Hippocampal formation (tissue), 2 donors: ENCODE results near the gene RNU2-63P.
A peak's percentile ranks its signal among the peaks of the same experiment; 100 is the strongest.
"Not testable (repeated sequence)": the region's sequence is repeated elsewhere in the genome, so short reads cannot be mapped to it uniquely, and the experiment has no call there.

Experiments
- DNase-seq, 2 donors: peaks; one replicate each; lab custom pipeline; 2025; lab: John Stamatoyannopoulos, UW

The RNU2-63P gene

DNA sequence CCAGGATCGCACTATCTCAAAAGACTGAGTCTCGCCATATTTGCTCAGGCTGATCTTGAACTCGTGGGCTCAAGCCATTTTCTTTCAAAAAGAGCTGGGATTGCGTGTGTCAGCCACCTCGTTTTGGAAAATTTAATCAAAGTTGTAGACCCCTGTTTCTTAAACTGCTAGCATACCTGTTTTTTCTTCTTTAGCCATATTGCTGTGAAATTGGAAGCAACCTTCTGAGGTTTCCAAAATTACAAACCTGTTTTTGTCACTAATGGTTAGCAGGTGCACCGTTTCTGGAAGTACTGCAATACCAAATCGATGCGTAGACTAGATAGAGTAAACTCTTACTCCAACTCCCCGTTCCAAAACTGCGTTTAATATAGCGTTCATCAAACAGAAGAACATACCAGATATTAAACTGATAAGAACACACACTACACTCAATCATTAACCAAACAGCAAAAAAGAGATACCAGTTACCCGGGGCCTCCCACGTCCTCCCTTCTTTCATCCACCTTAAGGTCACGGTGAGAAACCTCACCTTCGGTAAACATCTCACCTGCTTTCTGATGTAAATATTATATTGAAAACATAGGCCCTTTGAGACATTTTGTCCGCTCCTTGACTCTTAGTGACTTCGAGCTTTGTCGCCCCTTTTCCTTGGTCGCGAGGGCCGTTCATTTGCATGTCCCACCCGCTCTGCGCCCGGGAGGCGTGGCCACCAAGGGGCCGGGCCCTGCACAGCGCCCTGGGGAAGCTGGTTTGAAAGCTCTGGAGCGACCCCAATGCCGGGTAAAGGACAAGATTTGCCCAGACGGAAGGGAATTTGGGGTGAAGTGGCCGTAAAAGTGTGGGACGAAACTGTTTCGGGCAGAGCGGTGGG, at the start of gene RNU2-63P:
Gene RNU2-63P, minus strand, starts transcription at position 462 of the 874 bp plus-strand sequence.
- DNase-seq, result peak; percentile 72 to 73

DNA sequence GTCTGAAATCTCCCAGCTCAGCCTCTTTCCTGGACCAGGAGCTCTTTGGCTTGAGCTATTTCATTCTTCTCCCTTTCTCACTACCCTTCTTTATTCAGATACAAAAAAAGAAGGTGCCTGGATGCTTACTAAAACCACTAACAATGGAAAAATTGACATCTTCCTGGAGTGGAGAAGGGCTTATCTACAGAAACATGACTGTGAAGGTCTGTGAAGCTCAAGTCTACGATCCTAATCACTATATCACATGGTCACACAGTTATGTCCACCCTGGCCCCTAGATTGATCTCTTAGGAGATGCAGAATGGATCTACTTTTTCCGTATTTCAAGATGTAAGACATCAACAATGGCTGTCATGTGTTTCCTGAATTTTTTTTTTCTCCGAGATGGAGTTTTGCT, 44.9 kb upstream of the RNU2-63P start:
- DNase-seq, result no peak

DNA sequence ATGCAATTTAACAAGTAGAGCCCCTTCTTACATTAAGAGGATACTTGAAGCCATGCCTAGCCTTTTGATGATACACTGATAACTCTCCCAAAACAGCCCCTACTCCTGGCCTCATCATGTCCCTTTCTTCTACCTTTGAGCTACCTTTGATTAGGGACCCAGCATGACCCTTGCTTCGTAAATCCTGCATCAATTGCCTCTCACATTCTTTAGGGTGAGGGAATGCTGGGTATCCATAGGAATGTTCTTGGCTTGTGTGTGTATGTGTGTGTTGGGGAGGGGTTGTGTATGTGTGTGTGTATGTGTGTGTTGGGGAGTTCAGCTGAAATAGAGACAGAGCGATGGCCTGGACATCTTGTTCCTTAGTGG, 44.5 kb upstream of the RNU2-63P start:
- no peak for DNase-seq

DNA sequence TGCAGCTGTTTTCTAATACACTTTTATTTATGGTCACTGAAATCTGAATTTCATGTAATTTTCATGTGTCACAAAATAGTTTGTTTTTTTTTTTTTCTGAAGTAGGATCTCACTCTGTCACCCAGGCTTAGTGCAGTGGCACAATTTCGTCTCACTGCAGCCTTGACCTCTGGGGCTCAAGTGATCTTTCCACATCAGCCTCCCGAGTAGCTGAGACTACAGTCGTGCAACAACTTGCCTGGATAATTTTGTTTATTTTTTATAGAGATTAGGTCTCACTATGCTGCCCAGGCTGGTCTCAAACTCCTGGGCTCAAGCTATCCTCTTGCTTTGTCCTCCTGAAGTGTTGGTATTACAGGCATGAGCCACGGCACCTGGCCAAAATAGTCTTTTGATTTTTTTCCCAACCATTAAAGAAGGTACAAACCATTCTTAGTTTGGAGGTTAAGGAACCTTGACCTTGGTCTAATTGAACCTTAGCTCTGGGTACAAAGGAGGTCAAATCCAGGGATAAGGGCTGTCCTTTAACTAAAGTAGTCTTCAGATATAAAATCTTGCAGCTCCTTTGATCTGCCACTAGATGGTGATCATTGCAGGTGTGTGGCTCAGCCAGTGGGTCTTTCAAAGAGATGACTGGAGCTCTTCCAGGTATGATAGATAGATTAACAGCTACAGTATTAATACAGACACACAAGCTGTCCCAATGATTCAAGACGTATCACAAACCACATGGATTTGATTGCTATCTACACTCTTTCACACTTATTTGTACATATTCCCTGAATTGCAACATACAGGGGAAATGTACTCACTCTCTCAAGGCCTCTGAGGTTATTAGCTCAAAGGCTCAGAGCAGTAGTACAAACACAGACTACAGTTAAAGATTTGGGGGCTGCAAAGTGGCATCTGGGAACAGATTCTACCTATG, 43.9 kb upstream of the RNU2-63P start:
- DNase-seq, result peak; percentile 34 to 82

DNA sequence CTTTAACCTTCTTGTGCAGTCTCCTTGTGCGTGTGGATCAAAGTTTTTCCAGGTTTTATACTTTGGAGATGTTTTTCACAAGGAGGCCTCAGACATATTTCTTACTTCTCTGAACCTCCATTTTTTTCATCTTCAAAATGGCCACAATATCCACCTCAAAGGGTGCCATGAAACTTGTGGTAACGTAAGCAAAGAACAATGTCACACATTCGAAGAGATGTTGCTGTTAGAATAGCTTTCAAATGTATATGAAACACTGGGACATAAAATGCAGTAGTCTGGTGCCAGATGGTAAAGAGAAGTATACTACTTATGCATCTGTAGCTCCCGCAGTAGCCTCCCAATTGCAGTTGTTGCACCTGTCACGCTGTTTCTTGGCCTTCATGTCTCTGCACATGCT, 41.8 kb upstream of the RNU2-63P start:
- DNase-seq, result no peak

DNA sequence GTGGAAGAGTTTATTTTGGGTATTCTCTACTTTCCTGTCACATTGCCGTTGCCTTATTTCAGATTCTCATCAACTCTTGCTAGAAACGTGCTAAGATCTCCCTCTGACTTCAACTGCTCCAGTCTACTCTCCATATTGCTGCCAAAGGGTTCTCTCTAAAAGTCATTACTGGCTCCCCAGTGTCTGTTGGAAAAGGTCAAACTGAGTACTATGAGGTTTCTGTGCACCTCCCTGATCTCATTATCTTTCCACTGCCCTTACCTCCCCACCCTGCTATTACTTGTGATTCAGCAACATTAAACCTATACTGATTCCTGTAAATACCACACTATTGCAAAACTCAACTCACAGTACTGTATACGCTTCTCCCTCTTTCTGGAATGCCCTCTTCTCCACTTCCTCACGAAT, 41.1 kb upstream of the RNU2-63P start:
- DNase-seq, result no peak

DNA sequence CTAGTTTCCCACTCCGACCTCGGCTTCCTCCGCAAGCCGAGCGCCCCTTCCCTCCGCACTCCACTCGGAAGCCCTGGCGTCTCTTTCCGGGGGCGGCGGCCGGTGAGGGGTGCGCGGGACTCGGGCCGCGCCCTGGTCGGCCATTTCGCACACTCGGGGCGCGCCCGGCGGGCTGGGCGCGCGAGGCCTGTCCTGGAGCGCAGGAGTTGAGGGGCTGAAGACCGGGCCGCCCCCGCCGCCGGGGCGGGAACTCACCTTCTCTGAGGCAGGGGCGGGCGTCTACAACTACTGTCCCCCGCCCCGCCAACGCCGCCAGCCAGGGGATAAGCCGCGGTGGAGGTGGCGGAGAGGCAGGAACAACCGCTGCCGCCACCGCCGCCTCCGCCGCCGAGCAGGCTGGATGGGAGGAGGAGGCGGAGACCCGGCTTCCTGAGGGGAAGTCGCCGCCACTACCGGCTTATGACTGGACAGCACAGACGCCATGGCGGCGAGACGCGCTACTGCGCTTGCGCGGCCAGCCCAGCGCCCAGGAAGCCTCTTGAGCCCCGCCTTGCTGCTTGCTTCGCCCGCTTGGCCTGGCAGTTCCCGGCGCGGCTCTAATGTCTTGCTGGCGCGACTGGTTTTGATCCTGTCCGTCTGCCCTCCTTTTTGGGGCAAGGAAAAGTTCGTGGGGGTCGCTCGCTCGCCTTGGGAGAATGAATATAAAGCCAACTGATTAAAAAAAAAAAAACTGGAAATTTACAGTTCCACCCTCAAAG, 39.2 kb upstream of the RNU2-63P start, which contains the start of gene KRCC1:
Gene KRCC1, minus strand, starts transcription at position 413 of the 758 bp plus-strand sequence. CDS start 27,220 bp downstream, outside the sequence.
- DNase-seq, result peak; percentile 93 to 94

DNA sequence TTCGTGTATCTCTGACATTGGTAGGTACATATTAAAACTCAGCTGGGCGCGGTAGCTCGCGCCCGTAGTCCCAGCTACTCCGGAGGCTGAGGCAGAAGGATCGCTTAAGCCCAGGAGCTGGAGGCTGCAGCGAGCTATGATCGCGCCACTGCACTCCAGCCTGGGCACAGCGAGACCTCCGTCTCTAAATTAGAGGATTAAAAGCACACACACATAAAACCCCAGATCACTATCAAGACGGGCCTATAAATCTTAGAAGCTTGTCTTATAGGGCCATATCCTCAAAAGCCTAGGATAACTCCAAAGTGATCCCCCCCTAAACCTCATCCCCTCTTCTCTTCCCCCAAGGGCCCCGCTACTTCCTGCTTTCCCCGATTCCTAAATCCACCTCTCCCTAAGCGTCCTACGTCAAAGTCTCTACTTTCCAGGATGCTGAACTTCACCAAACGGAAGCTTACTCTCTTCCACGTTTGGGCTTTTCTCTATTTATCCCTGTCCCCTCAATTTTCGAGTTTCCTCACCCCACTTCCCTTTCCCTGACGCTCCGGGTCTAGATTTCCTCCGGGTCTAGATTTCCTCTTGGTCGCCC, 38.5 kb upstream of the RNU2-63P start:
- no peak for DNase-seq

DNA sequence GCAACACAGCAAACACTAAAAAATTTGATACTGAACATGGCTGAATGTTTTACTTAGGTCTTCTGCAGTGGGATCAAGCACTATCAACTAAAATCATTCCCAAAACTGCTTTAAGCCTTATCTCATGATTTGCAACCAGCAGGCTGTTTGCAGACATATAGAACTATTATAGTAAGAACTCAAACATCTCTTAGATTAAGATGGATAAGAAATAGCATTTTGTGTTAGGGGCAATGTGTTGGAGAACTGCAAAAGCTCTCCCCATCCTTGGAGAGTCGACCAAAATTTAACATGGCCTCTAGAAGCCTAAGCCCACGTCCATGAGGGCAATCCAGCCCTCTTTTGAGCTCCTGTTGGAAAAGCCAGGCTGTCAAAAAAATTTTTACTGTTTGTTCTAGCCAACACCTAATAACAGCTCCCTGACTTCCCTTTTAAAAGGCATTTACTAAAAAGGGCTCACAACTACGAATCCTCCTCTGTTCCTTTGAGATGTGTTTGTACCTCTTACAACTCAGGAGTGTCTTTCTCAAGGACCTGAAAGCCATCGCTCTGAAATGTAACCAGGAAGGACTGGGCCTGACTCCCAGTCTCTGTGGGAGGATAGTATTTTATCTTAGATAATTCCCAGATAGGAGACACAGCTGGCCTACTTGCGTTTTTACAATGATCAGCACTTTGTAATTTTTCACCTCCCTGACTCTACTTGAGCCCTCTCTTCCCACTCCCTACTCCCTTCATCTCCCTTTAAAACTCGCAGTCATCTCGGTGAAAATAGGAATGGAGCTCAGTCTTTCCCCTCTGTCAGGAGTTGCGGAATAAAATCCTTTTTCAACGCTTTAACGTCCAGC, 37.8 kb upstream of the RNU2-63P start:
- no peak for DNase-seq

DNA sequence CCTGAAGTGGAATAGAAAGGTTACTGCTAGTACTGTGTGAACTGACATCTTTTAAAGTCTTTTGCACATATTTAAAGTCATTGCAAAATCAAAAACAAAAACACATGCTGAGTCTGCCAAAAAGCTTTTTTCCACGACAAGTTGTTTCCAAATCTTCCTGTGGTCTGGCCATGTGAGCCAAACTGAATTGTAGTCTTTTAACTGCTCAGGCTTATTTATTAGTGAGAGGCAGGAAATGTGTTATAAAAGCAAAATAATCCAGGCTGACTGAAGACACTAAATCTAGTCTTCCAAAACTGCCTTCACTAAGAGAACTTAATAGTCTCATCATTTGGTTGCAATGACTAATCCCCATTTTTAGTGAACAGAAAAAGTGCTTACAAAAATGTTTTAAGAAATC, 36.9 kb upstream of the RNU2-63P start:
- no peak for DNase-seq

DNA sequence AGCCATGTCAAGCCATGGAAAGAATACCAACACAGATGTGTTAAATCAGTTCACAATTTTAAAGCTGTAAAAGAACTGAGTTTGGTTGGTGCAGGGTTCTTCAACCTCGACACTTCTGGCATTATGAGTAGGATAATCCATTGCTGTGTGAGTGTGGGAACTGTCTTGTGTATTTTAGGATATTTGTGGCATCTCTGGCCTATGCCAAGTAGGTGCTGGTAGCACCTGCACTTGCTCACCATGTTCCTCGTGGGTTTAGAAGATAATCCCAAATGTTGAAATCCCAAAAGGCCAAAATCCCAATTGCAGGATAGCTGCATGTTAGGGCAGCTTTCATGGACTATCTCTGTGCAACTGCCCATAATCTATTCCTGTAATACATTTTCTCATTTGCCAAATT, 35.4 kb upstream of the RNU2-63P start:
- DNase-seq, result no peak

DNA sequence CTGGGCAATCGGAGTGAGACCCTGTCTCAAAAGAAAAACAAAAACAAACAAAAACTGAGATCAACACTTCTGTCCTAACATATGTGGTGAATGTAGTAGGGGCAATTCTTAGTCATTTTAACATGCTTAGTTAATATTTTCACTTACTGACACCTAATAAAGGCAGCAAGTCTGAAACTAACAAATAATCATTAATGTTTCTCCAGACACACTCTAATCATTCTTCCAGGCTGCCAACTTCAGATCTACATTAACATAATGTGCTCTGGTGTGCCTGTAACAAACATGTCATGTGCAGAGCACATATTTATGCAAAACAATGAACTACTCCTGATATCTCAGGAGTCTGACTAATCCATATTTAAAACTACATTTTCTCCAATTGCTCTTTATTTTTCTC, 33.3 kb upstream of the RNU2-63P start:
- DNase-seq, result no peak

DNA sequence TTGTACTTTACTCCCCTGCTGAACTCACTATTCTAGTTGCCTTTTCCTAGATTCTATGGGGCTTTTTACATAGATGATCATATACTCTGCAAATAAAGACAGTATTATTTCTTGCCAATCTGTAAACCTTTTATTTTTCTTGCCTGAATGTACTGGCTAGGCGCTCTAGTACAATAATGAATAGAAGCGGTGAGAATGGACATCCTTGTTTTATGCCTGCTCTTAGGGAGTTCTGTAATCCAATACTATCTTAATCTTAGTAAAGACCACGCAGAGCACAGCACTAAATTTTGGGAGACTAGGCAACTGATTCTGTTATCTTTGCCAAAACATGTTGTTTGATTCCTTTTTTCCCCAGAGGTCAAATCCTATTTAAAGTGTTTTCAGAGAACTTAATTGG, 32.2 kb upstream of the RNU2-63P start:
- no peak for DNase-seq

DNA sequence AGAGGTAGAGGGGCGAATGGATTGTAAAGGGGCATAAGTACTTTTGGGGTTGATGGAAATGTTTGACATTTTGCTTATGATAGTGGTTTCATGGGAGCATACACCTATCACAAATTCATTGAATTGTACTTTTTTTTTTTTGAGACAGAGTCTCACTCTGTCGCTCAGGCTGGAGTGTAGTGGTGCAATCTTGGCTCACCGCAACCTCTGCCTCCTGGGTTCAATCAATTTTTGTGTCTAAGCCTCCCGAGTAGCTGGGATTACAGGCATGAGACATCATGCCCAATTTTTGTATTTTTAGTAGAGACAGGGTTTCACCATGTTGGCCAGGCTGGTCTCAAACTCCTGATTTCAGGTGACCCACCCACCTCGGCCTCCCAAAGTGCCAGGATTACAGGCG, 29.2 kb upstream of the RNU2-63P start:
- not testable (repeated sequence) for DNase-seq

DNA sequence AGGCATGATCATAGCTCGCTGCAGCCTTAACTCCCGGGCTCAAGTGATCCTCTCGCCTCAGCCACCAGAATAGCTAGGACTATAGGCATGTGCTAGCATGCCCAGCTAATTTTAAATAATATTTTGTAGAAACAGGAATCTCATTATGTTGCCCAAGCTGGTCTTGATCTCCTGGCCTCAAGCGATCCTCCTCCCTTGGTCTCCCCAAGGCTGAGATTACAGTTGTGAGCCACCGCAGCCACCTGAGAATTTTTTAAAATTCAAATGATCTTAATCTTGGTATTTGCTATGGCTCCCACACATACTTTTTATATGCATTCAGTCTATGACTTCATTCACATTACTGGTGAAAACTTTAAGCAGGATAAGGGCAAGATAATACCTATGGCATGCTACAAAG, 26.1 kb upstream of the RNU2-63P start:
- DNase-seq, result no peak

DNA sequence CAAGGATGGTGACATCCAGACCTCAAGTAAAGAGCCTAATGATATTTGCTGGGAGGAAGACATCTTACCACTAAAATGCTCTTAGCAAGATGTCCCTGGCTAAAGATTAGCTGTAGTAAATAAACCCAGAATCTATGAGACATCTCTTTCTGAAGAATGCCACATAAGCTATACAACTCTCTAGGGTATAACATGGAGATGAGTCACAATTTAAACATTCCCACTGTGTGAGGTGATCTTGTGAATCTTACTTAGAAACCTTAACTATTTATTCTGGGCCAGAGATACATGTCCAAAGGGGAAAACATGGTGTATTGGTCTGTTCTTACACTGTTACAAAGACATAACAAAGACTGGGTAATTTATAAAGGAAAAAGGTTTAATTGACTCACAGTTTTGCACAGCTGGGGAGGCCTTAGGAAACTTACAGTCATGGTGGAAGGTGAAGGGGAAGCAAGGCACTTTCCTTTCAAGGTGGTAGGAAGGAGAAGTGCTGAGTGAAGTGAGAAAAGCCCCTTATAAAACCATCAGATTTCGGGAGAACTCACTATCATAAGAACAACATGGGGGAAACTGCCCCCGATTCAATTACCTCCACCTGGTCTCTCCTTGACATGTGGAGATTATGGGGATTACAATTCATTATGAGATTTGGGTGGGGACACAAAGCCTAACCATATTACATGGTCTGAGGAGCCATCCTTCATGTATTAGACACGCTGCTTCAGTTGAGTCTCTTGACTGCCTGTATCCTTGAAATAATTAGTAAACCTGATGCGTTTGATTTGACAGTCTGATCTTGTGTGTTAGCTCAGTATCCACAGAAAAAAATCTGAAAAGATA, 22.1 kb upstream of the RNU2-63P start:
- DNase-seq, result no peak

DNA sequence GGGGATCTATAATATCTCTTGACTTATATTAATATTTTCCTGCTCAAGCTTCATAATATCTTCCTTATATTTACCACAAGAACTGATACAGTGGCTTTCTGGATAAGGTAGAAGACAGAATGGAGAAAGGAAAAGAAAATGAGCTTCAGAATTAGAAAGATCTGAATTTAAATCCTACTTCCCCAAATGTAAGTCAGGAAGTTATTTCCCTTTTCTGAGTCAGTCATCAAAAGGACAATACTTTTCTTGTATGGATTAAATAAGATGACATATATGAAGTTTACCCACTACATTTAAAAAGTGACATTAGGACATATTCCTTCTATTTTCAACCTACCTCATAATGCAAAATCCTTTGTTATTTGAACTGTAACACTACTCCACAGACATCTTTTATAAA, 20.3 kb upstream of the RNU2-63P start:
- no peak for DNase-seq

DNA sequence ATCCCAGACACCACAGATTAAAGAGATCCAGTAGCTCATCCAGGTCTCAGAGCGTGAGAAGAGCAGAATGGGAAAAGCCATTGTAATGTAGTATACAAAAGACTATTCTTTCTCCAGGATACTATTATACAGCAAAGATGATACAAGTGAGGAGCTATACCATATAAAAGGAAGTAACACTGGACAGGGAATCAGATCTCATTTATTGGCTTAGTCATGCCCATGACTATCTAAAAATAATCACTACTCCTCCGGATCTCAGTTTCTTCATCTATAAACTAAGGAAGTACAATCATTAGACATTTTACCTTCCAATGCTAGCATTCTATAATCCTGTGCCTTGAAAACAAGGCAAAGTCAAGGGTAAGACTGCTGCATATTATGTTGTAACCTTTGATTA, 19.8 kb upstream of the RNU2-63P start:
- DNase-seq, result no peak

DNA sequence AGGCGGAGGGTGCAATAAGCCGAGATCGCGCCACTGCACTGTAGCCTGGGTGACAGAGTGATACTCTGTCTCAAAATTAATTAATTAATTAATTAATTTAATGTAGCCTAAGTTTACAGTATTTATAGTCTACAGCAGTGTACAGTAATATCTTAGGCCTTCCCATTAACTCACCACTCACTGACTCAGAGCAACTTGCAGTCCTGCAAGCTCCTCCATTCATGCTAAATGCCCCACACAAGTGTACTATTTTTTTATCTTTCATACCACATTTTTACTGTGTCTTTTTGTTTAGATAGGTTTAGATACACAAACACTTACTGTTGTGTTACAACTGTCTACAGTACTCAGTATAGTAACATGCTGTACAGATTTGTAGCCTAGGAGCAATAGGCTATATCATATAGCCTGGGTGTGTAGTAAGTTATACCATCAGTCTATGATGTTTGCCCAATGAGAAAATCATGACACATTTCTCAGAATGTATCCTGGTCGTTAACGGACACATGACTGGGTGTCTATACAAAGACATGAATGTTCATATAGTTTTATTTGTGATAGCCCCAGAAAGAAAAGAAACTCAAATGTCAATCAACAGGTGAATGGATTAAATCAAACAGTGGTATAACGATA, 15.8 kb upstream of the RNU2-63P start:
- no peak for DNase-seq
